H9 (cell line): Measurements from ENCODE around the gene NT5C1B. TPM values are rescaled to one million over a fixed set of nuclear protein-coding genes. Genes with fewer than 3 reads are reported as not detected.

Source experiments
- DNase-seq: peaks from one replicate; pipeline ENCODE4 v3.0.0-alpha.2; 2017
- H2AFZ ChIP-seq: one replicate; pipeline ENCODE4 v1.6.1; 2013; ENCODE audit warnings: mild to moderate bottlenecking, low read length, control low read depth, moderate library complexity
- H2AK5ac ChIP-seq: 2 replicates; pipeline ENCODE4 v1.6.1; 2013; ENCODE audit warnings: low read length, control low read depth, mixed read lengths; ENCODE audit not compliant: insufficient read length
- H2BK120ac ChIP-seq: one replicate; pipeline ENCODE4 v1.6.1; 2013; ENCODE audit warnings: low read depth, mild to moderate bottlenecking, low read length, control low read depth, inconsistent platforms; ENCODE audit not compliant: poor library complexity, severe bottlenecking
- H2BK12ac ChIP-seq: 2 replicates; pipeline ENCODE4 v1.6.1; 2013; ENCODE audit warnings: low read length, control low read depth, mixed read lengths, low read depth; ENCODE audit not compliant: insufficient read length
- H2BK15ac ChIP-seq: 2 replicates; pipeline ENCODE4 v1.6.1; 2013; ENCODE audit warnings: low read depth, low read length, control low read depth
- H2BK20ac ChIP-seq: one replicate; pipeline ENCODE4 v1.6.1; 2013; ENCODE audit warnings: low read depth, mild to moderate bottlenecking, low read length, control low read depth, inconsistent platforms; ENCODE audit not compliant: poor library complexity, severe bottlenecking
- H2BK5ac ChIP-seq: 2 replicates; pipeline ENCODE4 v1.6.1; 2013; ENCODE audit warnings: low read length, control low read depth, mixed read lengths; ENCODE audit not compliant: insufficient read length
- H3K14ac ChIP-seq: 2 replicates; pipeline ENCODE4 v1.6.1; 2013; ENCODE audit warnings: low read length, control low read depth; ENCODE audit not compliant: insufficient read depth
- H3K18ac ChIP-seq: 2 replicates; pipeline ENCODE4 v1.6.1; 2013; ENCODE audit warnings: low read depth, mild to moderate bottlenecking, mixed read lengths, low read length, control low read depth; ENCODE audit not compliant: insufficient read length
- H3K23ac ChIP-seq: 2 replicates; pipeline ENCODE4 v1.6.1; 2013; ENCODE audit warnings: low read length, control low read depth, mixed read lengths, low read depth; ENCODE audit not compliant: insufficient read length
- H3K23me2 ChIP-seq: 2 replicates; pipeline ENCODE4 v1.6.1; 2013; ENCODE audit warnings: low read depth, mild to moderate bottlenecking, mixed read lengths, low read length, control low read depth; ENCODE audit not compliant: insufficient read length, poor library complexity, severe bottlenecking
- H3K27ac ChIP-seq: 2 replicates; pipeline ENCODE4 v1.5.1; 2013; ENCODE audit warnings: low read length, control low read depth, mixed read lengths, low read depth; ENCODE audit not compliant: insufficient read length
- H3K27me3 ChIP-seq: 2 replicates; pipeline ENCODE4 v1.6.1; 2013; ENCODE audit warnings: low read length, control low read depth, inconsistent platforms; ENCODE audit not compliant: insufficient read depth
- H3K4ac ChIP-seq: 2 replicates; pipeline ENCODE4 v1.6.1; 2013; ENCODE audit warnings: low read depth, mild to moderate bottlenecking, control low read depth, inconsistent platforms, low read length, moderate library complexity
- H3K4me1 ChIP-seq: 2 replicates; pipeline ENCODE4 v1.6.1; 2013; ENCODE audit warnings: low read length, control low read depth, inconsistent platforms; ENCODE audit not compliant: insufficient read depth
- H3K4me2 ChIP-seq: 2 replicates; pipeline ENCODE4 v1.6.1; 2013; ENCODE audit warnings: low read length, control low read depth, mixed read lengths; ENCODE audit not compliant: insufficient read length, insufficient read depth
- H3K56ac ChIP-seq: 2 replicates; pipeline ENCODE4 v1.6.1; 2013; ENCODE audit warnings: low read depth, mild to moderate bottlenecking, mixed read lengths, low read length, control low read depth; ENCODE audit not compliant: insufficient read length
- H3K79me1 ChIP-seq: 2 replicates; pipeline ENCODE4 v1.6.1; 2013; ENCODE audit warnings: low read depth, mild to moderate bottlenecking, moderate library complexity, low read length, control low read depth, inconsistent platforms; ENCODE audit not compliant: insufficient read depth, poor library complexity, severe bottlenecking
- H3K79me2 ChIP-seq: 2 replicates; pipeline ENCODE4 v1.6.1; 2013; ENCODE audit warnings: low read length, control low read depth, inconsistent platforms; ENCODE audit not compliant: insufficient read depth
- H3K9ac ChIP-seq: 2 replicates; pipeline ENCODE4 v1.6.1; 2013; ENCODE audit warnings: low read length, control low read depth, mixed read lengths; ENCODE audit not compliant: insufficient read length; ENCODE audit errors: extremely low read depth
- H3K9me3 ChIP-seq: one replicate; pipeline ENCODE4 v1.6.1; 2013; ENCODE audit warnings: low read depth, low read length, inconsistent platforms; ENCODE audit not compliant: control insufficient read depth
- H3T11ph ChIP-seq: one replicate; pipeline ENCODE4 v1.6.1; 2013; ENCODE audit warnings: mild to moderate bottlenecking, low read length, control low read depth, inconsistent platforms
- H4K20me1 ChIP-seq: one replicate; pipeline ENCODE4 v1.6.1; 2013; ENCODE audit not compliant: control insufficient read depth, insufficient read length, insufficient read depth
- H4K5ac ChIP-seq: 2 replicates; pipeline ENCODE4 v1.6.1; 2013; ENCODE audit warnings: low read depth, mild to moderate bottlenecking, mixed read lengths, low read length, control low read depth; ENCODE audit not compliant: insufficient read length
- H4K8ac ChIP-seq: replicated peaks from 2 replicates; pipeline ENCODE4 v1.6.1; 2013; ENCODE audit warnings: low read length, control low read depth, mixed read lengths, low read depth; ENCODE audit not compliant: insufficient read length
- H4K91ac ChIP-seq: 2 replicates; pipeline ENCODE4 v1.6.1; 2013; ENCODE audit warnings: low read depth, mild to moderate bottlenecking, moderate library complexity, mixed read lengths, low read length, control low read depth; ENCODE audit not compliant: insufficient read length
- H3K27ac Mint-ChIP-seq, 3 experiments: 2 replicates in 2 of 3; 3 replicates in 1 of 3; pipeline ENCODE4 v1.8.0; 2020 to 2021; ENCODE audit warnings: mixed read lengths in 3 of 3, mild to moderate bottlenecking in 1 of 3, moderate library complexity in 1 of 3
- H3K27me3 Mint-ChIP-seq: 2 replicates; pipeline ENCODE4 v1.8.0; 2021; ENCODE audit warnings: low read depth, mild to moderate bottlenecking, moderate library complexity, mixed read lengths
- H3K36me3 Mint-ChIP-seq, 3 experiments: 2 replicates in 2 of 3; 3 replicates in 1 of 3; pipeline ENCODE4 v1.8.0; 2020 to 2021; ENCODE audit warnings: low read depth in 3 of 3, mixed read lengths in 3 of 3; ENCODE audit not compliant: insufficient read depth in 1 of 3
- H3K4me1 Mint-ChIP-seq, 2 experiments: 2 replicates each; pipeline ENCODE4 v1.8.0; 2020; ENCODE audit warnings: mixed read lengths in 2 of 2
- H3K4me3 Mint-ChIP-seq, 2 experiments: 2 replicates in 1 of 2; 3 replicates in 1 of 2; pipeline ENCODE4 v1.8.0; 2020 to 2021; ENCODE audit warnings: mild to moderate bottlenecking in 2 of 2, mixed read lengths in 2 of 2, moderate library complexity in 1 of 2
- H3K9me3 Mint-ChIP-seq, 2 experiments: 2 replicates in 1 of 2; 3 replicates in 1 of 2; pipeline ENCODE4 v1.8.0; 2020; ENCODE audit warnings: mild to moderate bottlenecking in 2 of 2, mixed read lengths in 2 of 2, moderate library complexity in 1 of 2
- CTCF ChIP-seq: fragments of 200-600 bp; sonication (generic); conservative IDR thresholded peaks from 3 replicates; pipeline ENCODE4 v1.8.0; 2021; ENCODE audit warnings: antibody characterized with exemption, mild to moderate bottlenecking
- WGBS: extraction: QIAGEN DNeasy Blood & Tissue Kit; methylation state at CpG from one replicate; pipeline ENCODE4 v1.1.7; 2013; ENCODE audit warnings: missing lambda C conversion rate, low lambda C conversion rate, mixed read lengths; ENCODE audit not compliant: insufficient read length; ENCODE audit errors: extremely low coverage; 5-methylcytosine and 5-hydroxymethylcytosine counted together
- total RNA-seq: library from RNA; stranded (reverse); gene quantifications from 2 replicates; pipeline ENCODE4 v1.2.1, GENCODE V29; 2021

The NT5C1B gene
- total RNA-seq, 1 experiment from 2014 or later, result not detected

- peaks cover 4% of the 10 kb centered on the region; the same call in 1 of the 2 replicates for H3K79me2 ChIP-seq
- H4K91ac ChIP-seq, result no peak overlapping the region
- Mint-ChIP-seq H3K4me3 (peak overlapping the region; percentile 91 to 93), H3K9me3 (no peaks in the 10 kb centered on the region), H3K36me3 (peaks cover 9 to 11% (median 11%) of the 10 kb centered on the region in 3 experiments), H3K4me1 (peaks cover 22 to 23% of the 10 kb centered on the region in 2 experiments), H3K27ac (peak overlapping the region; percentile 66 to 97 (median 91); a peak in 5 of 7 replicates), H3K27me3 (peaks cover 1% of the 10 kb centered on the region; the same call in 1 of the 2 replicates)
- peak overlapping the region; percentile 74 for H3K4me2 ChIP-seq
- 0 out of 2 replicates have a peak overlapping the region, but pooled peaks have one; percentile 5 for H3K14ac ChIP-seq
- H3T11ph ChIP-seq, result no peak overlapping the region
- no peak overlapping the region for H2BK15ac ChIP-seq
- H4K20me1 ChIP-seq, result no peaks in the 10 kb centered on the region
- H3K27me3 ChIP-seq, result no peaks in the 10 kb centered on the region
- no peak overlapping the region for H2BK20ac ChIP-seq
- no CpG with 5 or more reads among the region's 11 CpGs for WGBS
- H3K4me1 ChIP-seq, result peaks cover 4% of the 10 kb centered on the region; the same call in 1 of the 2 replicates
- no peaks in the 10 kb centered on the region for H3K9me3 ChIP-seq
- no peak overlapping the region for H3K27ac ChIP-seq
- H4K5ac ChIP-seq, result no peak overlapping the region
- H3K18ac ChIP-seq, result no peak overlapping the region
- H2BK12ac ChIP-seq, result no peak overlapping the region
- H3K9ac ChIP-seq, result peak overlapping the region; percentile 55
- H3K23me2 ChIP-seq, result peaks cover 7% of the 10 kb centered on the region
- H2AFZ ChIP-seq, result no peak overlapping the region
- H2BK120ac ChIP-seq, result no peak overlapping the region
- no peak overlapping the region for H2AK5ac ChIP-seq
- no peak for DNase-seq
- no peak overlapping the region for H3K23ac ChIP-seq
- TF ChIP-seq CTCF, result no peak
- H3K79me1 ChIP-seq, result peaks cover 4% of the 10 kb centered on the region
- no peak overlapping the region for H4K8ac ChIP-seq
- no peak overlapping the region for H3K56ac ChIP-seq
- H2BK5ac ChIP-seq, result no peak overlapping the region
- H3K4ac ChIP-seq, result no peak overlapping the region
These were observed 29.8 kb downstream of the NT5C1B start for GRCh38 chr2:18559531-18560030.
